ENCODE measurements around the gene GPX4. TPM values are rescaled to one million over a fixed set of nuclear protein-coding genes. Genes with fewer than 3 reads are reported as not detected.
"Not testable (repeated sequence)": the region's sequence is repeated elsewhere in the genome, so short reads cannot be mapped to it uniquely, and the experiment has no call there.

GPX4 gene
- total and polyA plus RNA-seq, 12 donors = 332 to 1,424 (median 704) TPM

GRCh38 chr19:1126984-1127760 lies 23.4 kb downstream of the GPX4 start:
- no peak for DNase-seq
- peak overlapping the region in 2 of 5 donors; percentile 79 to 80 for H3K27ac ChIP-seq
- 88 to 96% (median 94%) methylated on average over 19 to 33 of the region's 33 CpGs for WGBS, 4 donors

GRCh38 chr19:1128106-1128505 lies 24.3 kb downstream of the GPX4 start:
- intact Hi-C loops (cut with DNase I) = loop anchor here in 1 of 2 donors (5.0 kb wide), 1 partner anchor 44 kb away; the partner anchor contains the start of gene SBNO2
- Histone ChIP-seq H3K27me3 (no peaks in the 10 kb centered on the region), H3K4me1 (replicated peaks in 1 of 2) (peaks cover 24 to 50% of the 10 kb centered on the region in 2 donors), H3K9me3 (replicated peaks in 1 of 3) (no peaks in the 10 kb centered on the region), H3K4me3 (no peak overlapping the region), H3K27ac (no peak overlapping the region), H3K36me3 (replicated peaks in 1 of 2) (peaks cover 0 to 58% of the 10 kb centered on the region in 2 donors)
- 88 to 96% (median 94%) methylated on average over 13 to 17 of the region's 17 CpGs for WGBS, 4 donors
- DNase-seq = no peak
- no peak for TF ChIP-seq CTCF (IDR thresholded peaks at IDR 0.05)
- no peak for TF ChIP-seq POLR2A (IDR thresholded peaks at IDR 0.05)

More at GRCh38 chr19:1126984-1127760, 23.4 kb downstream of the GPX4 start:
- H3K4me1 ChIP-seq (replicated peaks in 1 of 2) = peaks cover 15 to 41% of the 10 kb centered on the region in 2 donors
- H3K9me3 ChIP-seq (replicated peaks in 1 of 3) = no peaks in the 10 kb centered on the region
- TF ChIP-seq POLR2A (IDR thresholded peaks at IDR 0.05) (no peak), CTCF (IDR thresholded peaks at IDR 0.05) (no peak)
- peaks cover 0 to 68% of the 10 kb centered on the region in 2 donors for H3K36me3 ChIP-seq (replicated peaks in 1 of 2)
- no peak overlapping the region for H3K4me3 ChIP-seq
- intact Hi-C loops (cut with DNase I) = loop anchor here in 1 of 2 donors (5.0 kb wide), 1 partner anchor 45 kb away; the partner anchor contains the start of gene SBNO2
- no peaks in the 10 kb centered on the region for H3K27me3 ChIP-seq

- intact Hi-C loops (cut with DNase I) = loop anchor here in 1 of 2 donors (5.0 kb wide), 1 partner anchor 43 kb away; the partner anchor contains the start of gene SBNO2
- not testable (repeated sequence) for H3K9me3 ChIP-seq (replicated peaks in 1 of 3); DNase-seq; H3K27me3 ChIP-seq; H3K4me3 ChIP-seq
- Histone ChIP-seq H3K36me3 (replicated peaks in 1 of 2) (peaks cover 0 to 49% of the 10 kb centered on the region in 2 donors), H3K27ac (peak overlapping the region in 3 of 5 donors; percentile 22 to 99 (median 41)), H3K4me1 (replicated peaks in 1 of 2) (peaks cover 30 to 53% of the 10 kb centered on the region in 2 donors)
- WGBS, 4 donors = 79 to 95% (median 91%) methylated on average over 4 to 7 of the region's 7 CpGs
Measured at GRCh38 chr19:1129084-1129483, 25.3 kb downstream of the GPX4 start.

GRCh38 chr19:1129535-1129934 lies 25.7 kb downstream of the GPX4 start:
- Histone ChIP-seq H3K4me3 (no peak overlapping the region), H3K27ac (peak overlapping the region in 3 of 5 donors; percentile 22 to 99 (median 41)), H3K27me3 (no peaks in the 10 kb centered on the region), H3K36me3 (replicated peaks in 1 of 2) (peaks cover 0 to 44% of the 10 kb centered on the region in 2 donors), H3K4me1 (replicated peaks in 1 of 2) (peaks cover 30 to 56% of the 10 kb centered on the region in 2 donors), H3K9me3 (replicated peaks in 1 of 3) (no peaks in the 10 kb centered on the region)
- WGBS, 4 donors = 51 to 84% (median 82%) methylated on average over 9 to 18 of the region's 18 CpGs
- TF ChIP-seq CTCF (IDR thresholded peaks at IDR 0.05) (no peak), POLR2A (IDR thresholded peaks at IDR 0.05) (no peak)
- intact Hi-C loops (cut with DNase I) = loop anchor here in 1 of 2 donors (5.0 kb wide), 1 partner anchor 43 kb away; the partner anchor contains the start of gene SBNO2
- no peak for DNase-seq
